ENCODE data around the gene ZBTB40. TPM values are rescaled to one million over a fixed set of nuclear protein-coding genes. Genes with fewer than 3 reads are reported as not detected.

ZBTB40 gene
- total RNA-seq (2022; extraction: Qiagen RNA extraction) = 4.7 to 5.7 TPM (median 4.8 TPM) in 5 replicates

GRCh38 chr1:22451702-22452480 lies at the start of gene ZBTB40:
ZBTB40 (plus strand) TSS chr1:22451851; CDS start chr1:22489949, 38,098 bp downstream.

GRCh38 chr1:22562584-22563583 lies 111.2 kb downstream of the ZBTB40 start, which contains the start of gene EPHA8:
EPHA8 (plus strand) TSS chr1:22563489; CDS start chr1:22563636, 147 bp downstream.

Other genes with a start within 250 kb of the ZBTB40 start
- gene EPHA8, start 111.6 kb downstream of the ZBTB40 start, total RNA-seq (2022; extraction: Qiagen RNA extraction) = 0.02 to 0.03 TPM (median 0.03 TPM) in 4 of 5 replicates, not detected in the other
- gene C1QA, start 184.8 kb downstream of the ZBTB40 start, total RNA-seq (2022; extraction: Qiagen RNA extraction) = not detected in 5 replicates
- not detected in 5 replicates for gene C1QC, start 191.8 kb downstream of the ZBTB40 start, total RNA-seq (2022; extraction: Qiagen RNA extraction)
- not detected in 5 replicates for gene C1QB, start 201.4 kb downstream of the ZBTB40 start, total RNA-seq (2022; extraction: Qiagen RNA extraction)

Data from A549 treated with Hydrocortisone at 1 μM for 4 hours (cell line).